GM12878 (cell line): ENCODE measurements around the gene ARAP2. TPM values are rescaled to one million over a fixed set of nuclear protein-coding genes. Genes with fewer than 3 reads are reported as not detected.

ENCODE experiments used
- ATAC-seq: fragments of 200-7000 bp; cut with Tn5 transposase; 3 replicates; pipeline ENCODE4 v1.9.1; 2020; ENCODE audit warnings: mild to moderate bottlenecking, moderate library complexity
- BruUV-seq: library from RNA; stranded (reverse); fragments of 400-500 nt; replicated peaks from 2 replicates; lab custom pipeline; 2021; lab: Mats Ljungman, UMichigan
- CTCF ChIA-PET: fragments of 300-600 bp; sonication (Branson Sonifier 250); formaldehyde crosslinking; extraction: SDS; loops from one replicate; lab custom pipeline; 2021; ENCODE audit warnings: inconsistent platforms; lab: Yijun Ruan, JAX
- POLR2A ChIA-PET: fragments of 350-600 bp; formaldehyde crosslinking; extraction: SDS; loops from one replicate; lab custom pipeline; 2021; ENCODE audit warnings: inconsistent platforms; lab: Charles Lee
- RAD21 ChIA-PET: fragments of 300-600 bp; sonication (Branson Sonifier 250); formaldehyde crosslinking; loops from one replicate; lab custom pipeline; 2023; ENCODE audit warnings: antibody characterized with exemption; ENCODE audit not compliant: unreplicated experiment; lab: Charles Lee
- SMC1A ChIA-PET: fragments of 300-600 bp; sonication (Branson Sonifier 250); formaldehyde crosslinking; loops from one replicate; lab custom pipeline; 2023; ENCODE audit not compliant: unreplicated experiment, uncharacterized antibody; lab: Charles Lee
- DNase-seq: peaks from one replicate; pipeline ENCODE4 v3.0.0-alpha.2; 2011; ENCODE audit warnings: low read depth, low spot score
- FAIRE-seq: peaks from 3 replicates; lab custom pipeline; 2011; peaks lifted over from hg19 to GRCh38; lab: Jason Lieb, UNC
- H2AFZ ChIP-seq: 2 replicates; pipeline ENCODE4 v1.6.0; 2011; ENCODE audit warnings: low read depth, low read length, control low read depth; ENCODE audit not compliant: control insufficient read depth
- H3K27ac ChIP-seq: 2 replicates; pipeline ENCODE4 v1.5.1; 2011; ENCODE audit warnings: control low read depth; ENCODE audit not compliant: control insufficient read depth, insufficient read depth
- H3K27me3 ChIP-seq, 2 experiments: replicated peaks in 1 of 2; 2 replicates each; pipeline versions ENCODE4 v1.6.0 to v1.6.1; 2011; ENCODE audit warnings: low read length in 1 of 2; ENCODE audit not compliant: control insufficient read depth in 2 of 2, insufficient read depth in 2 of 2
- H3K36me3 ChIP-seq, 2 experiments: 2 replicates each; pipeline ENCODE4 v1.5.1; 2011; ENCODE audit warnings: low read length in 1 of 2; ENCODE audit not compliant: control insufficient read depth in 2 of 2, insufficient read depth in 2 of 2
- H3K4me1 ChIP-seq: 2 replicates; pipeline ENCODE4 v1.6.1; 2011; ENCODE audit warnings: mild to moderate bottlenecking, low read length, moderate library complexity, mixed read lengths; ENCODE audit not compliant: control insufficient read depth, insufficient read depth
- H3K4me2 ChIP-seq: 2 replicates; pipeline ENCODE4 v1.6.0; 2011; ENCODE audit warnings: control low read depth; ENCODE audit not compliant: control insufficient read depth, insufficient read depth
- H3K4me3 ChIP-seq: fragments of 200-600 bp; sonication (generic); 2 replicates; pipeline ENCODE4 v1.5.1; 2016
- H3K79me2 ChIP-seq: 2 replicates; pipeline ENCODE4 v1.6.0; 2011; ENCODE audit warnings: low read length; ENCODE audit not compliant: control insufficient read depth, insufficient read depth
- H3K9ac ChIP-seq: 2 replicates; pipeline ENCODE4 v1.8.0; 2011; ENCODE audit warnings: low read length, control low read depth, mixed read lengths; ENCODE audit not compliant: control insufficient read depth, insufficient read depth
- H3K9me3 ChIP-seq: replicated peaks from 3 replicates; pipeline ENCODE4 v1.5.1; 2011; ENCODE audit warnings: mild to moderate bottlenecking, low read length; ENCODE audit not compliant: control insufficient read depth, insufficient read depth
- H4K20me1 ChIP-seq: 2 replicates; pipeline ENCODE4 v1.6.0; 2011; ENCODE audit not compliant: control insufficient read depth, insufficient read depth
- ATF7 ChIP-seq: fragments of 450-650 bp; IDR thresholded peaks from 2 replicates; pipeline ENCODE4 v1.6.1; 2016; ENCODE audit warnings: low read depth, mild to moderate bottlenecking
- BCL11A ChIP-seq: IDR thresholded peaks from 2 replicates; pipeline ENCODE4 v1.6.1; 2011; ENCODE audit warnings: low read depth, low read length
- CREM ChIP-seq: IDR thresholded peaks from 2 replicates; pipeline ENCODE4 v1.6.1; 2014; ENCODE audit warnings: antibody characterized with exemption, low read depth
- DPF2 ChIP-seq: fragments of 450-650 bp; IDR thresholded peaks from 2 replicates; pipeline ENCODE4 v1.6.1; 2017; ENCODE audit warnings: mild to moderate bottlenecking
- ESRRA ChIP-seq: IDR thresholded peaks from 2 replicates; pipeline ENCODE4 v1.6.1; 2012; ENCODE audit warnings: mild to moderate bottlenecking, low read length, improper control_type of control experiment
- FOXK2 ChIP-seq: fragments of 450-650 bp; IDR thresholded peaks from 2 replicates; pipeline ENCODE4 v1.6.1; 2017; ENCODE audit warnings: mild to moderate bottlenecking, moderate library complexity
- GATAD2B ChIP-seq: fragments of 450-650 bp; conservative IDR thresholded peaks from 2 replicates; pipeline ENCODE4 v1.6.1; 2017; ENCODE audit warnings: low read depth, mild to moderate bottlenecking, moderate library complexity
- IKZF2 ChIP-seq, 2 experiments: fragments of 450-650 bp; IDR thresholded peaks; 2 replicates each; pipeline ENCODE4 v1.6.1; 2017; ENCODE audit warnings: mild to moderate bottlenecking in 2 of 2, moderate library complexity in 2 of 2
- NFIC ChIP-seq: IDR thresholded peaks from 2 replicates; pipeline ENCODE4 v1.6.1; 2012; ENCODE audit warnings: low read depth, mild to moderate bottlenecking, inconsistent platforms, low read length, moderate library complexity
- RUNX3 ChIP-seq: IDR thresholded peaks from 2 replicates; pipeline ENCODE4 v1.6.1; 2012; ENCODE audit warnings: low read length, inconsistent platforms
- SPI1 ChIP-seq: IDR thresholded peaks from 2 replicates; pipeline ENCODE4 v1.6.1; 2011; ENCODE audit warnings: low read depth, mild to moderate bottlenecking, low read length, moderate library complexity, borderline replicate concordance; ENCODE audit not compliant: insufficient read depth
- WRNIP1 ChIP-seq: IDR thresholded peaks from 2 replicates; pipeline ENCODE4 v1.6.1; 2011; ENCODE audit warnings: low read depth, low read length, improper control_type of control experiment, borderline replicate concordance
- ZBED1 ChIP-seq: IDR thresholded peaks from 2 replicates; pipeline ENCODE4 v1.6.1; 2016; ENCODE audit warnings: borderline replicate concordance
- ZNF274 ChIP-seq: IDR thresholded peaks from one replicate; pipeline ENCODE4 v1.8.0; 2011; ENCODE audit not compliant: insufficient read length, insufficient read depth
- ZZZ3 ChIP-seq: IDR thresholded peaks from 2 replicates; pipeline ENCODE4 v1.6.1; 2011; ENCODE audit warnings: low read depth; ENCODE audit not compliant: control insufficient read depth, insufficient read length
- WGBS: methylation state at CpG from one replicate; pipeline ENCODE4 v1.1.6; 2016; ENCODE audit warnings: low lambda C conversion rate; ENCODE audit not compliant: insufficient replicate concordance, insufficient coverage; ENCODE audit errors: missing lambda C conversion rate; 5-methylcytosine and 5-hydroxymethylcytosine counted together
- in situ Hi-C: fragments of 300-500 bp; cut with MboI; formaldehyde crosslinking; loops from 9 replicates; pipeline ENCODE4 v1.14.3; 2018; ENCODE audit warnings: mixed read lengths
- intact Hi-C: fragments of 100-400 bp; cut with micrococcal nuclease; formaldehyde crosslinking; loops from one replicate; pipeline ENCODE4 v1.14.2; 2022; ENCODE audit not compliant: unreplicated experiment
- polyA plus RNA-seq, 11 experiments: library from polyadenylated mRNA; depleted of rRNA in 4 of 11; unstranded in 6 of 11; stranded (reverse) in 5 of 11; fragments of >200 nt; fragmentation: Nextera tagmentation in 4 of 11; fragmentation: Illumina TruSeq in 1 of 11; extraction: Ambion mirVana in 4 of 11; extraction: Trizol in 1 of 11; gene quantifications; 1 replicate in 1 of 11; 2 replicates in 10 of 11; pipeline versions ENCODE4 v1.2.1 to v1.2.3, GENCODE V29; 2011 to 2016; ENCODE audit warnings: inconsistent platforms in 2 of 11, missing spikeins in 2 of 11, low read depth in 1 of 11
- total RNA-seq, 4 experiments: library from RNA; depleted of rRNA in 3 of 4; stranded (reverse); fragments of >200 nt in 3 of 4; fragmentation: Illumina TruSeq in 1 of 4; extraction: Trizol in 1 of 4; gene quantifications; 2 replicates each; pipeline versions ENCODE4 v1.2.1 to v1.2.3, GENCODE V29; 2013 to 2021
- TF ChIP-seq, protein P1 (sequence below): IDR thresholded peaks from 2 replicates; pipeline ENCODE4 v1.6.1; 2012; ENCODE audit warnings: mild to moderate bottlenecking, low read depth, low read length

The ARAP2 gene
- total and polyA plus RNA-seq, 10 of the 15 experiments (the other 5 are each of a cell fraction or from before 2014, with no cell fraction given): 5.4 to 36.1 (median 12.2) TPM

- H3K27ac ChIP-seq: peak overlapping the region; percentile 13
- DNase-seq: no peak
- H3K79me2 ChIP-seq: peaks cover 44% of the 10 kb centered on the region
- no peaks in the 10 kb centered on the region for H3K27me3 ChIP-seq
- H3K9me3 ChIP-seq: no peaks in the 10 kb centered on the region; the same call in 2 of the 3 replicates
- SMC1A ChIA-PET: interaction anchor here (0.8 to 1.8 kb wide), 6 partner anchors 11 to 41 kb away, joined by 3 to 6 read pairs (median 4); no protein-coding TSS in a partner anchor
- H3K4me3 ChIP-seq: no peak overlapping the region
- H3K36me3 ChIP-seq: no peaks in the 10 kb centered on the region
- no peaks in the 10 kb centered on the region for H4K20me1 ChIP-seq
- peak; percentile 73 for ATAC-seq
- POLR2A ChIA-PET: no interaction called here
- CTCF ChIA-PET: interaction anchor here (0.6 to 1.0 kb wide), 2 partner anchors 49 to 182 kb away, joined by 3 read pairs; no protein-coding TSS in a partner anchor
- peaks cover 10% of the 10 kb centered on the region; the same call in 1 of the 2 replicates for H3K4me1 ChIP-seq
- no peak overlapping the region for H3K9ac ChIP-seq
- TF ChIP-seq ZZZ3 (no peak), DPF2 (0 out of 2 replicates have a peak, but pooled peaks have one; percentile 17), SPI1 (peak; percentile 55; the same call in 1 of the 2 replicates), IKZF2 (IDR thresholded peaks at IDR 0.05) (peak; percentile 21 to 25; a peak in 2 of 4 replicates), RUNX3 (0 out of 2 replicates have a peak, but pooled peaks have one; percentile 5), ATF7 (no peak)
- H2AFZ ChIP-seq: no peak overlapping the region
- in situ Hi-C loops: no loop called here
- H3K4me2 ChIP-seq: no peak overlapping the region
- no peak for FAIRE-seq
- intact Hi-C loops: no loop called here
- BruUV-seq: no TSS peak
- RAD21 ChIA-PET: interaction anchor here (1.7 kb wide), 1 partner anchor 25 kb away, joined by 5 read pairs; no protein-coding TSS in a partner anchor
Observed at GRCh38 chr4:36218121-36218520, 26.2 kb downstream of the ARAP2 start.

- ChIA-PET POLR2A (no interaction called here), CTCF (interaction anchor here (0.8 to 1.6 kb wide), 3 partner anchors 8 to 16 kb away, joined by 3 to 4 read pairs (median 3); no protein-coding TSS in a partner anchor)
- FAIRE-seq: no peak
- TF ChIP-seq, protein P1, sequence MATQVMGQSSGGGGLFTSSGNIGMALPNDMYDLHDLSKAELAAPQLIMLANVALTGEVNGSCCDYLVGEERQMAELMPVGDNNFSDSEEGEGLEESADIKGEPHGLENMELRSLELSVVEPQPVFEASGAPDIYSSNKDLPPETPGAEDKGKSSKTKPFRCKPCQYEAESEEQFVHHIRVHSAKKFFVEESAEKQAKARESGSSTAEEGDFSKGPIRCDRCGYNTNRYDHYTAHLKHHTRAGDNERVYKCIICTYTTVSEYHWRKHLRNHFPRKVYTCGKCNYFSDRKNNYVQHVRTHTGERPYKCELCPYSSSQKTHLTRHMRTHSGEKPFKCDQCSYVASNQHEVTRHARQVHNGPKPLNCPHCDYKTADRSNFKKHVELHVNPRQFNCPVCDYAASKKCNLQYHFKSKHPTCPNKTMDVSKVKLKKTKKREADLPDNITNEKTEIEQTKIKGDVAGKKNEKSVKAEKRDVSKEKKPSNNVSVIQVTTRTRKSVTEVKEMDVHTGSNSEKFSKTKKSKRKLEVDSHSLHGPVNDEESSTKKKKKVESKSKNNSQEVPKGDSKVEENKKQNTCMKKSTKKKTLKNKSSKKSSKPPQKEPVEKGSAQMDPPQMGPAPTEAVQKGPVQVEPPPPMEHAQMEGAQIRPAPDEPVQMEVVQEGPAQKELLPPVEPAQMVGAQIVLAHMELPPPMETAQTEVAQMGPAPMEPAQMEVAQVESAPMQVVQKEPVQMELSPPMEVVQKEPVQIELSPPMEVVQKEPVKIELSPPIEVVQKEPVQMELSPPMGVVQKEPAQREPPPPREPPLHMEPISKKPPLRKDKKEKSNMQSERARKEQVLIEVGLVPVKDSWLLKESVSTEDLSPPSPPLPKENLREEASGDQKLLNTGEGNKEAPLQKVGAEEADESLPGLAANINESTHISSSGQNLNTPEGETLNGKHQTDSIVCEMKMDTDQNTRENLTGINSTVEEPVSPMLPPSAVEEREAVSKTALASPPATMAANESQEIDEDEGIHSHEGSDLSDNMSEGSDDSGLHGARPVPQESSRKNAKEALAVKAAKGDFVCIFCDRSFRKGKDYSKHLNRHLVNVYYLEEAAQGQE: no peak
- no peak for TF ChIP-seq BCL11A
- TF ChIP-seq ZBED1: no peak
- TF ChIP-seq GATAD2B: no peak
- no peak for TF ChIP-seq ZNF274
- TF ChIP-seq WRNIP1: no peak
- no peak for TF ChIP-seq FOXK2
- TF ChIP-seq NFIC: no peak
- no peak for TF ChIP-seq CREM
- TF ChIP-seq ESRRA: no peak
- no peak for TF ChIP-seq SPI1
Observed at GRCh38 chr4:36215627-36216026, 28.7 kb downstream of the ARAP2 start.

More at GRCh38 chr4:36215627-36216026, 28.7 kb downstream of the ARAP2 start:
- DNase-seq (no peak), ATAC-seq (no peak)
- H3K4me3 ChIP-seq: no peak overlapping the region
- no peaks in the 10 kb centered on the region for H3K27me3 ChIP-seq
- H3K4me2 ChIP-seq: no peak overlapping the region
- H2AFZ ChIP-seq: no peak overlapping the region
- peaks cover 10% of the 10 kb centered on the region; the same call in 1 of the 2 replicates for H3K4me1 ChIP-seq
- H3K27ac ChIP-seq: no peak overlapping the region
- intact Hi-C loops: no loop called here
- H3K9me3 ChIP-seq: no peaks in the 10 kb centered on the region
- no peaks in the 10 kb centered on the region for H4K20me1 ChIP-seq
- H3K36me3 ChIP-seq: no peaks in the 10 kb centered on the region
- SMC1A ChIA-PET: interaction anchor here (0.6 to 2.9 kb wide), 4 partner anchors 8 to 27 kb away, joined by 3 to 14 read pairs (median 4); no protein-coding TSS in a partner anchor
- RAD21 ChIA-PET: interaction anchor here (0.7 to 1.0 kb wide), 2 partner anchors 9 to 40 kb away, joined by 3 read pairs; no protein-coding TSS in a partner anchor
- H3K79me2 ChIP-seq: peaks cover 33% of the 10 kb centered on the region
- H3K9ac ChIP-seq: no peak overlapping the region
- WGBS: 94% methylated on average over 3 of the region's 3 CpGs
- in situ Hi-C loops: no loop called here
- no TSS peak for BruUV-seq
